AG04450 (cell line): ENCODE data around the gene METTL15. TPM values are rescaled to one million over a fixed set of nuclear protein-coding genes. Genes with fewer than 3 reads are reported as not detected.
"Not testable (repeated sequence)": the region's sequence is repeated elsewhere in the genome, so short reads cannot be mapped to it uniquely, and the experiment has no call there.

Experiments
- CTCF ChIA-PET: fragments of 300-600, 350-600 bp; formaldehyde crosslinking; extraction: SDS; loops from one replicate; lab custom pipeline; 2022; ENCODE audit warnings: antibody characterized with exemption, inconsistent platforms; lab: Charles Lee
- POLR2A ChIA-PET: fragments of 350-600 bp; formaldehyde crosslinking; extraction: SDS; loops from one replicate; lab custom pipeline; 2021; ENCODE audit warnings: antibody characterized with exemption, inconsistent platforms; lab: Yijun Ruan, JAX
- DNase-seq: peaks from one replicate; pipeline ENCODE4 v3.0.0-alpha.2; 2011; ENCODE audit warnings: low read depth, low spot score
- H3K27ac ChIP-seq: one replicate; pipeline ENCODE4 v1.5.1; 2012; ENCODE audit warnings: low read depth, low read length, control low read depth
- H3K27me3 ChIP-seq: one replicate; pipeline ENCODE4 v1.6.0; 2012; ENCODE audit warnings: low read length; ENCODE audit not compliant: control insufficient read depth, insufficient read depth
- H3K4me3 ChIP-seq: 2 replicates; pipeline ENCODE4 v1.5.1; 2011; ENCODE audit warnings: mild to moderate bottlenecking, low read depth, low read length, control low read depth
- H3K9me3 ChIP-seq: 2 replicates; pipeline ENCODE4 v1.5.1; 2012; ENCODE audit warnings: low read length; ENCODE audit not compliant: control insufficient read depth, insufficient read depth
- CTCF ChIP-seq: IDR thresholded peaks from 2 replicates; pipeline ENCODE4 v1.5.1; 2011; ENCODE audit warnings: low read depth, low read length, control low read depth, inconsistent platforms
- polyA plus RNA-seq: library from polyadenylated mRNA; depleted of rRNA; stranded (reverse); fragments of >200 nt; gene quantifications from 2 replicates; pipeline ENCODE4 v1.2.3, GENCODE V29; 2011

METTL15 gene
- polyA plus RNA-seq, 1 experiment: 15.2 TPM

GRCh38 chr11:28169816-28170215 is 61.6 kb downstream of the METTL15 start:
- Histone ChIP-seq H3K9me3 (peaks cover 4% of the 10 kb centered on the region; the same call in 1 of the 2 replicates), H3K4me3 (no peak overlapping the region), H3K27ac (no peak overlapping the region), H3K27me3 (no peaks in the 10 kb centered on the region)
- CTCF ChIA-PET: no interaction called here
- POLR2A ChIA-PET: no interaction called here
- TF ChIP-seq CTCF: no peak
- DNase-seq: no peak

GRCh38 chr11:28170759-28171158 is 62.6 kb downstream of the METTL15 start:
- ChIA-PET POLR2A (no interaction called here), CTCF (no interaction called here)

GRCh38 chr11:28176351-28176750 is 68.2 kb downstream of the METTL15 start:
- POLR2A ChIA-PET: no interaction called here
- no peaks in the 10 kb centered on the region for H3K27me3 ChIP-seq
- CTCF ChIA-PET: no interaction called here
- TF ChIP-seq CTCF: no peak
- DNase-seq: no peak
- H3K27ac ChIP-seq: no peak overlapping the region
- peaks cover 4% of the 10 kb centered on the region; the same call in 1 of the 2 replicates for H3K9me3 ChIP-seq
- H3K4me3 ChIP-seq: no peak overlapping the region

More at GRCh38 chr11:28170759-28171158, 62.6 kb downstream of the METTL15 start:
- Histone ChIP-seq H3K9me3 (peaks cover 4% of the 10 kb centered on the region; the same call in 1 of the 2 replicates), H3K4me3 (no peak overlapping the region), H3K27me3 (no peaks in the 10 kb centered on the region), H3K27ac (no peak overlapping the region)
- no peak for TF ChIP-seq CTCF
- no peak for DNase-seq

- TF ChIP-seq CTCF: no peak
- no peak overlapping the region for H3K27ac ChIP-seq
- no peaks in the 10 kb centered on the region for H3K9me3 ChIP-seq
- DNase-seq: no peak
- CTCF ChIA-PET: no interaction called here
- POLR2A ChIA-PET: no interaction called here
- H3K4me3 ChIP-seq: no peak overlapping the region
- no peaks in the 10 kb centered on the region for H3K27me3 ChIP-seq
These were observed 87.3 kb downstream of the METTL15 start for GRCh38 chr11:28195449-28195848.

GRCh38 chr11:28209906-28210305 is 101.7 kb downstream of the METTL15 start:
- TF ChIP-seq CTCF: no peak
- Histone ChIP-seq H3K27ac (no peak overlapping the region), H3K27me3 (no peaks in the 10 kb centered on the region), H3K4me3 (no peak overlapping the region), H3K9me3 (no peaks in the 10 kb centered on the region)
- ChIA-PET CTCF (no interaction called here), POLR2A (no interaction called here)
- no peak for DNase-seq

GRCh38 chr11:28222063-28222462 is 113.9 kb downstream of the METTL15 start:
- POLR2A ChIA-PET, CTCF ChIA-PET, H3K4me3 ChIP-seq, H3K27ac ChIP-seq, H3K27me3 ChIP-seq, H3K9me3 ChIP-seq, DNase-seq: not testable (repeated sequence)
